ENCODE results near the gene SEPHS1. TPM values are rescaled to one million over a fixed set of nuclear protein-coding genes. Genes with fewer than 3 reads are reported as not detected.
"Not testable (repeated sequence)": the region's sequence is repeated elsewhere in the genome, so short reads cannot be mapped to it uniquely, and the experiment has no call there.

SEPHS1 gene
- total RNA-seq, 1 donor: 18.1 TPM

- no peak overlapping the region for H3K4me3 ChIP-seq (ENCODE audit: low read depth, low read length)
Observed at GRCh38 chr10:13338390-13339110, 9.5 kb downstream of the SEPHS1 start.

GRCh38 chr10:13337827-13338196, 10.3 kb downstream of the SEPHS1 start:
- DNase-seq (ENCODE audit: low read depth): no peak
- H3K4me3 ChIP-seq (ENCODE audit: low read depth, low read length): no peak overlapping the region
- TF ChIP-seq CTCF (IDR thresholded peaks at IDR 0.05; ENCODE audit: insufficient read depth, low read depth, low read length): no peak

More at GRCh38 chr10:13338390-13339110, 9.5 kb downstream of the SEPHS1 start:
- DNase-seq (ENCODE audit: low read depth): peak; percentile 15
- TF ChIP-seq CTCF (IDR thresholded peaks at IDR 0.05; ENCODE audit: insufficient read depth, low read depth, low read length): no peak

- no peak for DNase-seq (ENCODE audit: low read depth)
- H3K4me3 ChIP-seq (ENCODE audit: low read depth, low read length): no peak overlapping the region
- no peak for TF ChIP-seq CTCF (IDR thresholded peaks at IDR 0.05; ENCODE audit: insufficient read depth, low read depth, low read length)
Observed at GRCh38 chr10:13337128-13337826, 10.8 kb downstream of the SEPHS1 start.

- no peak for TF ChIP-seq CTCF (IDR thresholded peaks at IDR 0.05; ENCODE audit: insufficient read depth, low read depth, low read length)
- no peak for DNase-seq (ENCODE audit: low read depth)
- no peak overlapping the region for H3K4me3 ChIP-seq (ENCODE audit: low read depth, low read length)
Observed at GRCh38 chr10:13335881-13336280, 12.2 kb downstream of the SEPHS1 start.

- no peak for DNase-seq (ENCODE audit: low read depth)
- H3K4me3 ChIP-seq (ENCODE audit: low read depth, low read length): no peak overlapping the region
- TF ChIP-seq CTCF (IDR thresholded peaks at IDR 0.05; ENCODE audit: insufficient read depth, low read depth, low read length): no peak
Observed at GRCh38 chr10:13334556-13334955, 13.5 kb downstream of the SEPHS1 start.

GRCh38 chr10:13331646-13332045, 16.4 kb downstream of the SEPHS1 start:
- no peak for DNase-seq (ENCODE audit: low read depth)
- H3K4me3 ChIP-seq (ENCODE audit: low read depth, low read length): no peak overlapping the region
- no peak for TF ChIP-seq CTCF (IDR thresholded peaks at IDR 0.05; ENCODE audit: insufficient read depth, low read depth, low read length)

GRCh38 chr10:13330980-13331379, 17.1 kb downstream of the SEPHS1 start:
- not testable (repeated sequence) for DNase-seq (ENCODE audit: low read depth); H3K4me3 ChIP-seq (ENCODE audit: low read depth, low read length)

Data from fibroblast of villous mesenchyme (primary cell).